Stimulated activated CD4-positive, alpha-beta T cell treated with anti-CD3 and anti-CD28 coated beads, TNF-alpha, amount 100 ng/mL, for 24 hours (primary cell): ENCODE results near the gene PARVG.

Source experiments
- DNase-seq, 3 experiments: peaks; one replicate each; pipeline ENCODE4 v3.0.0-alpha.2; 2020; ENCODE audit warnings: low read depth in 3 of 3

PARVG gene

GRCh38 chr22:44195189-44195871 is 14.6 kb downstream of the PARVG start:
- DNase-seq = no peak

GRCh38 chr22:44196241-44196640 is 15.5 kb downstream of the PARVG start:
- no peak for DNase-seq

GRCh38 chr22:44196731-44197131 is 16.0 kb downstream of the PARVG start:
- DNase-seq = no peak

GRCh38 chr22:44197271-44197670 is 16.5 kb downstream of the PARVG start:
- DNase-seq = no peak

- no peak for DNase-seq
These were observed 18.4 kb downstream of the PARVG start for GRCh38 chr22:44199164-44199563.

- no peak for DNase-seq
These were observed 19.1 kb downstream of the PARVG start for GRCh38 chr22:44199866-44200265.

GRCh38 chr22:44200451-44200850 is 19.7 kb downstream of the PARVG start:
- no peak for DNase-seq

- no peak for DNase-seq
These were observed 20.3 kb downstream of the PARVG start for GRCh38 chr22:44200855-44201550.

DNA sequence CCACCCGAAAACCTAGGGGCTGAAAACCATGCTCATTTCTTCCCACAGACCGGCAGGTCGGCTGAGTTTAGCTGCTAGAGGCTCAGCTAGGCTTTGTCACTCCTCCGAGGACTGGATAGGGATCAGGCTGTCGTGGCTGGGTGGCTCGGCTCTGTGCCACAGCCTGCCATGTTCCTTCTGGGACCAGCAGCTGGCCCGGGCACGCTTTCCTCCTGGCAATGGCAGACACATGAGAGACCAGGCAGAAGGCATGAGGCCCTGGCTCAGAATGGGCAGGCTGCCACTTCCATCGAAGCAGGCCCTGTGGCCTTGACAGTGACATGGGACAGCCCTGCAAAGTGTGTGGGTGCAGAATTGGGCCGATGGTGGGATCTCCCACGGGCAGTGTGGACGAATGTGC is 20.9 kb downstream of the PARVG start:
- DNase-seq = no peak

DNA sequence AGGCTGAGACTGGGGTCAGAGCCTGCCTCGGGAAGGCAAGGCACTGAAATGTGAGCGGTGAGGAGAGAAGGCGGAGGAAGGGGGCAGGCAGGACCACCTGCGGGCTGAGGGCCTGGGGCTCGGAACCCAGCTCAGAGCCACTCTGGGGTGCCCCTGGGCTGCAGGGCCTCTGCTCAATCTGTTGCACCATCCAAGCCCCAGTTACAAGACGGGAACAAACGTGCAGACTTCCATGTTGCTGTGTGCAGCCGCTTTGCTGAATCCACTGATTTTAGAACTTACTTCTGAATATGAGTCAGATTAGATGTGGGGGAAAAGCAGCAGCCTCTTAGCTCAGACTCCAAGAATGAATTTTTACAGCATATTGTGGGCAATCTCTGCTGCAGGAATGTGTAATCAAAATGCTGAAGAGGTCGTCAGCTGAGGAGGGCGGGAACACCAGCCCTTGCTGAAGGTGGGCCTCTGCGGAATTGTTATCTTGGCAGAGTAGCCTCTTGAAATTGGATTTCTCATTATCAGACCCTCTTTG is 21.6 kb downstream of the PARVG start:
- DNase-seq = no peak

DNA sequence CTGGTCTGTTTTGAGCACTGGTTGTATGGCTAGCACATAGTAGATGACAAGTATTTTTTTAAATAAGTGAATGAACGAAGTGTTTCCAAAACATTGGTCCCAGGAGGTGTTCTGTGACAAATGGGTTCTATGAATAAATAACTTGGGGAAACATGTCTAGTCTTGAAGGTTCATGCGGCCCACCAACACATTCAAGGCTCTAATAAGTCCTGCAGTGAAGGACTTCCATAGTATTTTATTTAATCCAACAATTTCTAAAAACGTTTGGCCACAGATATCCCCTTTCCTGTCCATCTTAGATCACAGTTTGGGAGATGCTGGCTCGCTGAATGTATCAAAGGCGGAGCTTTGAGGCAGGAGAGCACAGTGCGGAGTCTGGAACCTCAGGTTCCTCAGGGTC is 22.5 kb downstream of the PARVG start:
- no peak for DNase-seq

GRCh38 chr22:44204739-44205515 is 24.2 kb downstream of the PARVG start:
- no peak for DNase-seq

GRCh38 chr22:44205516-44206329 is 25.0 kb downstream of the PARVG start:
- DNase-seq = no peak

- no peak for DNase-seq
These were observed 25.6 kb downstream of the PARVG start for GRCh38 chr22:44206330-44206645.

DNA sequence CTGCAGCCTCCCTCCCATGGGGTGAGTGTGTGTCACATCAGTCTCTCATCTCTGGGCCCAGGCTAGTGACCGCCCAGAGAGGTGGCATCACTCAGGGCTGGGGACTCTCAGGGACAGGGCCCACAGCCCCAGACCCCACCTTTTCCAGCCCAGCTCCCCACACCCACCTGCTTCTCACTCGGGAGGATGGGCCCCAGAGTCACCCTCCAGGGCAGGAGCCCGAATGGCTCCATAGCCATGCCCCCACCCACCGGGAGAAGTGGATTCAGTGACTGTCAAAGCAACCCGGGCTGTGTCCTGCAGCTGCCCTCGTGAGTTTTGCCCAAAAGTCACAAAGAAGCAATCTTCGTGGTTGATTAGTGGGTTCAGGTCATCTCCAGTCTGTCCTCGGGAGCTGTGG is 26.0 kb downstream of the PARVG start:
- no peak for DNase-seq

DNA sequence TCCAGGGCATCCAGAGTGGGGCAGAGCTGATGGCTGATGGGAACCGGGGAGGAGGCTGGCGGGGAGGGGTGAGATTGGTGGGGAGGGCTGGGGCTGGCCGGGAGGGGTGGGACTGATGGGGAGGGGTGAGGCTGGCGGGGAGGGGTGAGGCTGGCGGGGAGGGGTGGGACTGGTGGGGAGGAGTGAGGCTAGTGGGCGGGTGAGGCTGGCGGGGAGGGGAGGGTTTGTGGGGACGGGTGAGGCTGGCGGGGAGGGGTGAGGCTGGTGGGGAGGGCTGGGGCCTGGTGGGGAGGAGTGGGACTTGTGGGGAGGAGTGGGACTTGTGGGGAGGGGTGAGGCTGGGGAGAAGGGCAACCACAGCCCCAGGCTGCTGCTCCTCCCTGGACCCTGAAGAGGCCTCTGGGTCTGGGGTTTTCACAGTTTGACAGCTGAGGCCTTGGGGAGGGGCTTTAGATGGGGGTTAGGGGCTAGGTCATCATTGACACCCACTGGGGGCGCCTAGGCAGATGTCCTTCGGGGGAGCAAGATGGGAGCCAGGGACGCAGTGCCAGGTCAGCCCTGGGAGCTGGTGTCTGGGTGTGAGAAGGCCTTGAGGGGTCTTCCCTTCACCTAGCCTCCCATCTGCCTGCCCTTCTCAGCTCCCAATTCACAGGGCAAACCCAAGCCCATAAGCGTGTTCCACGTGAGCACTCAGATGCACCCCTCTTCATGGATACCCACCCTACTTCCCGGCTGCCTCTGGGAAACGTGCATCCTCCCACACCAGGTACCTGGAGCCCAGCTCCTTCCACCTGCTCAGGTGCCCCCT is 26.7 kb downstream of the PARVG start:
- DNase-seq = no peak

- DNase-seq = no peak
These were observed 27.2 kb downstream of the PARVG start for GRCh38 chr22:44207981-44208317.

DNA sequence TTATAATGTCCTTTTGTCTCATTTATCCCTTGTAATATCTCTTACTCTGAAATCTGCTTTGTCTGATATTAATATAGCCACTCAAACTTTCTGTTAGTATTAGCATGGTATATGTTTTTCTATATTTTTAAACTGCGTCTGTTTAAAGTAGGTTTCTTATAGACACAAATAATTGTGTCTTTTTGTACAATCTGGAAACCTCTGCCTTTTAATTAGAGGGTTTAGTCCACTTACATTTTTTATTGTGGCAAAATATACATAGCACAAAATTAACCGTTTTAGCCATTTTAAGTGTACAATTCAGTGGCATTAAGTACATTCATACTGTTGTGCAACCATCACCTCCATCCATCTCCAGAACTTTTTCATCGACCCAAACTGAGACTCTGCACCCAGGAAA is 28.6 kb downstream of the PARVG start:
- no peak for DNase-seq

GRCh38 chr22:44210722-44211121 is 30.0 kb downstream of the PARVG start:
- no peak for DNase-seq

DNA sequence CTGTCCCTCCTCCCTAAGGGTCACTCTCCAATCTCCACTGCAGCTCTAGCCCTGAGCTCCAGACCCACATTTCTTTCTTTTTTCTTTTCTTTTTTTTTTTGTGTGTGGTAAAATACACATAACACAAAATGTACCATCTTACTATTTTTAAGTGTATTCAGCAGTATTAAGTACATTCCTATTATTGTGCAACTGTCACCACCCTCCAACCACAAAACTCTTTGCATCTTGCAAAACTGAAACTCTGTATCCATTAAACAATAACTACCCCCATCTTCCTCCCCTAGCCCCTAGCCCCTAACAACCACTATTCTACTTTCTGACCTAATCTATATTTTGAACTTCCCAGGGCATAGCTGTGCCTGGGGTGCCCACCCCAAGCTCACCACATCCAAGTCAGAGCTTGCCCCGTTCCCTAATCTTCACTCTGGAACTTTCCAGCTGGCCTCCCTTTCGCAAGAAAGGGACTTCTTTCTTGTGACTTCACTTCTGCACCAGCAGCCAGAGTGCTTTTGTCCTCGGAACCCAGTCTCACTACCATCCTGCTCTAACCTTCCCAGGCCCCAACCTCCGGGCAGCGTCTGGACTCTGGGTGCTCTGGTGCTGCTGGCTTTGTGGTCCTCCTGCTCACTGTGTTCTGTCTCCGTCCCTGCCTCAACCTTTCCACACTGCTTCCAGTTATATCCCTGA is 30.7 kb downstream of the PARVG start:
- DNase-seq = no peak
